Gastrocnemius medialis (tissue), 4 donors: ENCODE measurements around the gene CCDC169. TPM values are rescaled to one million over a fixed set of nuclear protein-coding genes. Genes with fewer than 3 reads are reported as not detected.

Experiments used
- ATAC-seq, 2 donors: fragments of 150-250 bp; one replicate each; pipeline ENCODE4 v1.9.1; 2016
- DNase-seq, 2 donors: peaks; one replicate each; pipeline ENCODE4 v3.0.0-alpha.2; 2019
- H3K27ac ChIP-seq, 4 donors: fragments of 200-600 bp; sonication (generic); 1 replicate in 1 of 4; 2 replicates in 3 of 4; pipeline ENCODE4 v1.5.1; 2016 to 2018; ENCODE audit warnings: mild to moderate bottlenecking in 2 of 4, moderate library complexity in 1 of 4
- H3K27me3 ChIP-seq, 3 donors: fragments of 200-600 bp; sonication (generic) in 2 of 3; 1 replicate in 1 of 3; 2 replicates in 2 of 3; pipeline versions ENCODE4 v1.5.1 to v1.6.0; 2016 to 2019; ENCODE audit warnings: mild to moderate bottlenecking in 1 of 3, moderate library complexity in 1 of 3
- H3K36me3 ChIP-seq, 2 donors: fragments of 200-600 bp; sonication (generic) in 1 of 2; one replicate each; pipeline ENCODE4 v1.5.1; 2017 to 2018
- H3K4me1 ChIP-seq, 2 donors: fragments of 200-600 bp; sonication (generic) in 1 of 2; one replicate each; pipeline ENCODE4 v1.5.1; 2016 to 2017; ENCODE audit warnings: mild to moderate bottlenecking in 2 of 2
- H3K4me3 ChIP-seq, 4 donors: fragments of 200-600 bp; sonication (generic) in 3 of 4; 1 replicate in 1 of 4; 2 replicates in 3 of 4; pipeline ENCODE4 v1.5.1; 2016 to 2019; ENCODE audit warnings: mild to moderate bottlenecking in 2 of 4
- H3K9me3 ChIP-seq, 3 donors: fragments of 200-600 bp; sonication (generic) in 2 of 3; 1 replicate in 1 of 3; 2 replicates in 2 of 3; pipeline ENCODE4 v1.5.1; 2016 to 2019
- POLR2A ChIP-seq, 2 donors: fragments of 450-650 bp; IDR thresholded peaks; one replicate each; pipeline ENCODE4 v1.6.1; 2017; ENCODE audit warnings: antibody characterized with exemption in 2 of 2, mild to moderate bottlenecking in 2 of 2, moderate library complexity in 2 of 2
- in situ Hi-C, 4 donors: fragments of 200-750 bp; cut with MboI; loops; one replicate each; pipeline versions ENCODE4 v1.15.0 to v1.8.0; 2017; ENCODE audit warnings: low sequenced_read_pairs in 4 of 4
- intact Hi-C: fragments of 100-400 bp; cut with DNase I; formaldehyde crosslinking; loops from one replicate; pipeline ENCODE4 v1.15.1; 2023; ENCODE audit warnings: low total_unique reads
- total RNA-seq, 4 donors: library from RNA; depleted of rRNA; stranded (reverse); fragments of >200 nt; gene quantifications; one replicate each; pipeline versions ENCODE4 v1.1.0 to v1.2.3, GENCODE V29; 2016
- TF ChIP-seq, protein P1 (sequence below), 5 experiments: fragments of 450-650 bp in 3 of 5; fragments of 200-600 bp in 2 of 5; sonication (generic) in 2 of 5; IDR thresholded peaks in 4 of 5; conservative IDR thresholded peaks in 1 of 5; 1 replicate in 4 of 5; 2 replicates in 1 of 5; pipeline ENCODE4 v1.5.1; 2016 to 2019; ENCODE audit warnings: antibody characterized with exemption in 5 of 5, mild to moderate bottlenecking in 3 of 5, moderate library complexity in 3 of 5

The CCDC169 gene
- total RNA-seq, 4 donors from 2014 or later, result 0.10 to 1.7 TPM; not detected in 2

DNA sequence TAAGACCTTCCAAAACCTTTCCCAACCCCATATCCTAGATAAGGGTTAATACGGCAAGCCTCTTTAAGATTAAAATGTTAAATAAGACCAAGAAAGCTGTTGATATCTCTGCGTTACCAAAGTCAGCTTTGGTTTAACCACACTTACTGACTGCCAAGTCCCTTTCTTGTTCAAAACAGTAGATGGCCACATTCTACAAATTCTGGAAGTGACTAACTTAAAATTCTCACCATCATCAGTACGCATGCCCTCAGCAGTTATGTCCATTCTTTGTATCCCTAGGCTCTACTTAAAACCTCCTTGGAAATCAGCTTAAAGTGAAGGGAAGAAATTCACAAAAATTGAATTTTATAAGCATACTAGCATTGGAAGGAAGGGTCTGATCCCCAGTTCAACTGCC lies 106.8 kb downstream of the CCDC169 start:
- in situ Hi-C loops, result no loop called here
- no peak for DNase-seq
- no peak for ATAC-seq
- Histone ChIP-seq H3K27ac (no peak overlapping the region), H3K36me3 (no peaks in the 10 kb centered on the region), H3K4me1 (peaks cover 0 to 6% of the 10 kb centered on the region in 2 donors), H3K9me3 (no peaks in the 10 kb centered on the region), H3K27me3 (no peaks in the 10 kb centered on the region), H3K4me3 (no peak overlapping the region)
- no peak for TF ChIP-seq POLR2A (IDR thresholded peaks at IDR 0.05)
- TF ChIP-seq, protein P1, sequence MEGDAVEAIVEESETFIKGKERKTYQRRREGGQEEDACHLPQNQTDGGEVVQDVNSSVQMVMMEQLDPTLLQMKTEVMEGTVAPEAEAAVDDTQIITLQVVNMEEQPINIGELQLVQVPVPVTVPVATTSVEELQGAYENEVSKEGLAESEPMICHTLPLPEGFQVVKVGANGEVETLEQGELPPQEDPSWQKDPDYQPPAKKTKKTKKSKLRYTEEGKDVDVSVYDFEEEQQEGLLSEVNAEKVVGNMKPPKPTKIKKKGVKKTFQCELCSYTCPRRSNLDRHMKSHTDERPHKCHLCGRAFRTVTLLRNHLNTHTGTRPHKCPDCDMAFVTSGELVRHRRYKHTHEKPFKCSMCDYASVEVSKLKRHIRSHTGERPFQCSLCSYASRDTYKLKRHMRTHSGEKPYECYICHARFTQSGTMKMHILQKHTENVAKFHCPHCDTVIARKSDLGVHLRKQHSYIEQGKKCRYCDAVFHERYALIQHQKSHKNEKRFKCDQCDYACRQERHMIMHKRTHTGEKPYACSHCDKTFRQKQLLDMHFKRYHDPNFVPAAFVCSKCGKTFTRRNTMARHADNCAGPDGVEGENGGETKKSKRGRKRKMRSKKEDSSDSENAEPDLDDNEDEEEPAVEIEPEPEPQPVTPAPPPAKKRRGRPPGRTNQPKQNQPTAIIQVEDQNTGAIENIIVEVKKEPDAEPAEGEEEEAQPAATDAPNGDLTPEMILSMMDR (IDR thresholded peaks at IDR 0.05 in 4 of 5, conservative IDR thresholded peaks at IDR 0.05 in 1 of 5), result no peak
- intact Hi-C loops, result no loop called here

- TF ChIP-seq, protein P1 (IDR thresholded peaks at IDR 0.05 in 4 of 5, conservative IDR thresholded peaks at IDR 0.05 in 1 of 5), result no peak
- no peak for TF ChIP-seq POLR2A (IDR thresholded peaks at IDR 0.05)
- H3K36me3 ChIP-seq, result no peaks in the 10 kb centered on the region
- no peaks in the 10 kb centered on the region for H3K9me3 ChIP-seq
- no peaks in the 10 kb centered on the region for H3K27me3 ChIP-seq
- ATAC-seq (no peak), DNase-seq (no peak)
- intact Hi-C loops, result no loop called here
- H3K4me1 ChIP-seq, result peaks cover 0 to 6% of the 10 kb centered on the region in 2 donors
- H3K27ac ChIP-seq, result no peak overlapping the region
- in situ Hi-C loops, result no loop called here
- no peak overlapping the region for H3K4me3 ChIP-seq
These were observed 109.2 kb downstream of the CCDC169 start for GRCh38 chr13:36188441-36188840.

- in situ Hi-C loops, result no loop called here
- Histone ChIP-seq H3K4me1 (no peaks in the 10 kb centered on the region), H3K27me3 (no peaks in the 10 kb centered on the region), H3K4me3 (no peak overlapping the region), H3K36me3 (no peaks in the 10 kb centered on the region), H3K9me3 (no peaks in the 10 kb centered on the region), H3K27ac (no peak overlapping the region)
- DNase-seq (no peak), ATAC-seq (no peak)
- TF ChIP-seq POLR2A (IDR thresholded peaks at IDR 0.05), result no peak
- TF ChIP-seq, protein P1 (IDR thresholded peaks at IDR 0.05 in 4 of 5, conservative IDR thresholded peaks at IDR 0.05 in 1 of 5), result no peak
- intact Hi-C loops, result no loop called here
These were observed 113.7 kb downstream of the CCDC169 start for GRCh38 chr13:36183901-36184300.

Other genes with a start within 250 kb of the CCDC169 start
- 1 to 10 TPM; 3.8 to 10.0 (median 8.2) TPM for gene DCLK1, start 166.4 kb downstream of the CCDC169 start, total RNA-seq
- gene SOHLH2, start 83.3 kb downstream of the CCDC169 start, total RNA-seq, result 1 to 10 TPM in 1 of 4 donors, not detected in 3; 2.4 TPM
- 10 to 100 TPM; 34.1 to 58.7 (median 48.8) TPM for gene SPART, start 48.6 kb upstream of the CCDC169 start, total RNA-seq
- under 1 TPM in 3 of 4 donors, not detected in 1; 0.58 to 0.98 (median 0.85) TPM for gene CCNA1, start 134.7 kb upstream of the CCDC169 start, total RNA-seq